B cell (primary cell): ENCODE data around the gene C3orf70.

Experiments used
- CTCF ChIP-seq: fragments of 200-600 bp; IDR thresholded peaks from one replicate; pipeline ENCODE4 v1.8.0; 2022; ENCODE audit warnings: antibody characterized with exemption, mild to moderate bottlenecking
- EZH2 ChIP-seq: IDR thresholded peaks from 2 replicates; pipeline ENCODE4 v1.6.1; 2012; ENCODE audit warnings: borderline replicate concordance, low read depth, mild to moderate bottlenecking, moderate library complexity, low read length; ENCODE audit not compliant: insufficient read depth, poor library complexity, severe bottlenecking

GRCh38 chr3:185040425-185040824, 112.4 kb downstream of the C3orf70 start:
- TF ChIP-seq CTCF (no peak), EZH2 (no peak)
